Fibroblast of lung (primary cell): Measurements from ENCODE around the gene PREB. TPM values are rescaled to one million over a fixed set of nuclear protein-coding genes. Genes with fewer than 3 reads are reported as not detected.

Experiments
- DNase-seq, 2 donors: peaks; one replicate each; pipeline versions ENCODE4 v3.0.0 to v3.0.0-alpha.2; 2010; ENCODE audit warnings: low read depth in 2 of 2
- H2AFZ ChIP-seq: 2 replicates; pipeline ENCODE4 v1.5.1; 2012; ENCODE audit warnings: low read length, control low read depth, inconsistent platforms
- H3K27ac ChIP-seq: 2 replicates; pipeline ENCODE4 v1.5.1; 2011; ENCODE audit warnings: low read length, control low read depth; ENCODE audit not compliant: insufficient read depth
- H3K27me3 ChIP-seq: 2 replicates; pipeline ENCODE4 v1.5.1; 2011; ENCODE audit warnings: mild to moderate bottlenecking, low read length; ENCODE audit not compliant: control insufficient read depth, insufficient read depth
- H3K36me3 ChIP-seq: 2 replicates; pipeline ENCODE4 v1.5.1; 2011; ENCODE audit warnings: low read length; ENCODE audit not compliant: control insufficient read depth, insufficient read depth
- H3K4me1 ChIP-seq: 2 replicates; pipeline ENCODE4 v1.5.1; 2011; ENCODE audit warnings: low read length; ENCODE audit not compliant: control insufficient read depth, insufficient read depth; ENCODE audit errors: extremely low read depth
- H3K4me2 ChIP-seq: 2 replicates; pipeline ENCODE4 v1.5.1; 2011; ENCODE audit warnings: low read length, control low read depth; ENCODE audit not compliant: insufficient read depth; ENCODE audit errors: extremely low read depth
- H3K4me3 ChIP-seq, 4 experiments: fragments of 200-600 bp in 1 of 4; sonication (generic) in 1 of 4; replicated peaks in 1 of 4; 2 replicates each; pipeline ENCODE4 v1.5.1; 2011 to 2016; ENCODE audit warnings: low read length in 4 of 4, low read depth in 3 of 4, mild to moderate bottlenecking in 3 of 4, control low read depth in 2 of 4, inconsistent platforms in 1 of 4, mixed read lengths in 1 of 4; ENCODE audit not compliant: insufficient read depth in 1 of 4; ENCODE audit errors: control extremely low read depth in 1 of 4
- H3K79me2 ChIP-seq: 2 replicates; pipeline ENCODE4 v1.5.1; 2012; ENCODE audit warnings: mild to moderate bottlenecking, low read length, inconsistent platforms; ENCODE audit not compliant: control insufficient read depth, insufficient read depth
- H3K9ac ChIP-seq: 2 replicates; pipeline ENCODE4 v1.5.1; 2011; ENCODE audit warnings: mild to moderate bottlenecking, low read length, control low read depth; ENCODE audit not compliant: insufficient read depth
- H3K9me3 ChIP-seq: 2 replicates; pipeline ENCODE4 v1.5.1; 2012; ENCODE audit warnings: low read depth, low read length; ENCODE audit not compliant: control insufficient read depth, insufficient read depth
- H4K20me1 ChIP-seq: 2 replicates; pipeline ENCODE4 v1.5.1; 2011; ENCODE audit warnings: low read length; ENCODE audit not compliant: control insufficient read depth, insufficient read depth; ENCODE audit errors: extremely low read depth
- EZH2 ChIP-seq: IDR thresholded peaks from 2 replicates; pipeline ENCODE4 v1.5.1; 2012; ENCODE audit warnings: low read length, control low read depth, mild to moderate bottlenecking; ENCODE audit errors: missing control alignments
- polyA plus RNA-seq, 2 donors: library from polyadenylated mRNA; depleted of rRNA in 1 of 2; stranded (reverse) in 1 of 2; unstranded in 1 of 2; fragments of >200 nt; gene quantifications; 2 replicates each; pipeline ENCODE4 v1.2.1, GENCODE V29; 2011 to 2012; ENCODE audit warnings: missing spikeins in 1 of 2
- total RNA-seq: library from RNA; depleted of rRNA; stranded (reverse); fragments of >200 nt; gene quantifications from 2 replicates; pipeline ENCODE4 v1.2.1, GENCODE V29; 2014
- TF ChIP-seq, protein P1 (sequence below), 2 donors: IDR thresholded peaks in 1 of 2; conservative IDR thresholded peaks in 1 of 2; 1 replicate in 1 of 2; 2 replicates in 1 of 2; pipeline ENCODE4 v1.5.1; 2011 to 2012; ENCODE audit warnings: low read length in 2 of 2, control low read depth in 1 of 2, inconsistent platforms in 1 of 2, low read depth in 1 of 2, mild to moderate bottlenecking in 1 of 2

Gene PREB
- total and polyA plus RNA-seq, 2 donors (not counting 1 experiment from before 2014, with no cell fraction given), result 36.0 to 42.9 TPM

DNA sequence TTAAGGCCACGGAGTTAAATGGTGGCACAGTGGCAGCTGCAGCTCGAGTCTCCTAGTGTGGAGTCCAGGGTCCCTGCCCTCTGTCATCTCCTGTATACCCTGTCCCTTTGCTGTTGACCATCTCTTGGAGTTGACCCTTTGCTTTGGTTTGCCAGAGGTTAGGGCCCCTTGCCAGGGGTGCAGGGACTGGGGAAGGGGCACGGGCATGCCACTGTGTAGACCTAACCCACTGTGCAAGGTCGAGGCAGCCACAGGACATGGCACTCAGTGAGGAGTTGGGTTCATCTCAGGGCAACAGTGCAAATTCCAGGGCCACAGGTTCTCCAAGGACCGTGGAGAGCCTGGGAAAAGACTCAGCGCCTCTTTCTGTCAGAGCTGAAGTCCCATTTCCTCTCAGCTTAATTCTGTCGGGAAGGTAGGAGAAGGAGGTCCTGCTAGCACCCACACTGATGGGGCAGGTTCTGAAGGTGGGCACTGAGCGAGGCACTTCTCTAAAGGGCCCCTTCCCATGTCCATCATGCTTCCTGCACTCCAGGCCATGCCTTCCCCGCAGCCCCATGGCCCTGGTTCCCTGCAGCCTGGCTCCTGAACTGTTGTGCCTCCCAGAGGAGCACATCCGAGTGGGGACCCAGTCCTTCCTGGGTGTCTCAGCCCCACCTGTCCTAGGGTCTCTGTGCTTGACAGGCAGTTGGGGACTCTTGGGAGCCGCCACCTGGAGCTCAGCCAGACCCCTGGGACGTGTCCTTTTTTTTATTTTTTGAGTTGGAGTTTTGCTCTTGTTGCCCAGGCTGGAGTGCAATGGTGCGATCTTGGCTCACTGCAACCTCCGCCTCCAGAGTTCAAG is 45.1 kb downstream of the PREB start:
- no peak for TF ChIP-seq EZH2
- TF ChIP-seq, protein P1, sequence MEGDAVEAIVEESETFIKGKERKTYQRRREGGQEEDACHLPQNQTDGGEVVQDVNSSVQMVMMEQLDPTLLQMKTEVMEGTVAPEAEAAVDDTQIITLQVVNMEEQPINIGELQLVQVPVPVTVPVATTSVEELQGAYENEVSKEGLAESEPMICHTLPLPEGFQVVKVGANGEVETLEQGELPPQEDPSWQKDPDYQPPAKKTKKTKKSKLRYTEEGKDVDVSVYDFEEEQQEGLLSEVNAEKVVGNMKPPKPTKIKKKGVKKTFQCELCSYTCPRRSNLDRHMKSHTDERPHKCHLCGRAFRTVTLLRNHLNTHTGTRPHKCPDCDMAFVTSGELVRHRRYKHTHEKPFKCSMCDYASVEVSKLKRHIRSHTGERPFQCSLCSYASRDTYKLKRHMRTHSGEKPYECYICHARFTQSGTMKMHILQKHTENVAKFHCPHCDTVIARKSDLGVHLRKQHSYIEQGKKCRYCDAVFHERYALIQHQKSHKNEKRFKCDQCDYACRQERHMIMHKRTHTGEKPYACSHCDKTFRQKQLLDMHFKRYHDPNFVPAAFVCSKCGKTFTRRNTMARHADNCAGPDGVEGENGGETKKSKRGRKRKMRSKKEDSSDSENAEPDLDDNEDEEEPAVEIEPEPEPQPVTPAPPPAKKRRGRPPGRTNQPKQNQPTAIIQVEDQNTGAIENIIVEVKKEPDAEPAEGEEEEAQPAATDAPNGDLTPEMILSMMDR (conservative IDR thresholded peaks at IDR 0.05 in 1 of 2, IDR thresholded peaks at IDR 0.05 in 1 of 2; ENCODE audit: low read depth in 1 of 2, low read length in 2 of 2), result no peak
- H3K4me3 ChIP-seq, result no peak overlapping the region
- H3K27me3 ChIP-seq, result no peaks in the 10 kb centered on the region
- H3K4me2 ChIP-seq, result no peak overlapping the region
- no peak overlapping the region for H2AFZ ChIP-seq
- no peaks in the 10 kb centered on the region for H4K20me1 ChIP-seq
- no peaks in the 10 kb centered on the region for H3K79me2 ChIP-seq
- no peak overlapping the region for H3K27ac ChIP-seq
- no peak for DNase-seq
- H3K9ac ChIP-seq, result no peak overlapping the region
- H3K4me1 ChIP-seq, result peaks cover 3% of the 10 kb centered on the region
- H3K9me3 ChIP-seq, result no peaks in the 10 kb centered on the region
- H3K36me3 ChIP-seq, result peaks cover under 1% of the 10 kb centered on the region

DNA sequence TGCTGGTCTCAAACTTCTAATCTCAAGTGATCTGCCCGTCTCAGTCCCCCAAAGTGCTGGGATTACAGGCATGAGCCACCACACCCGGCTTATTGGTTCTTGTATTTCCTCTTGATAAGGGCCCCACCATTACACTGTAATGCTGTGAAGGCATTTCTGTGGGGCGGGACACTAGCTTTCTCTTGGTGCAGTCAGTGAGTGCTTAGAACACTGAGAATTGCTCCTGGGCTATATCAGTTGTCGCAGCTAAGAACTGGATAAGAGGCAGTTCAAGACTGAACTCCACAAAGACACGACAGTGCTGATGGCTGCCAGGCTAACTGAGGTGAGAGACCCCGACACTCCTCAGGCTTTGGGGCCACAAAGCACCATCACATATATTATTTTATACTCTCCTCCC is 45.8 kb downstream of the PREB start:
- H3K36me3 ChIP-seq, result peaks cover 2% of the 10 kb centered on the region
- no peak for DNase-seq
- TF ChIP-seq EZH2, result no peak
- TF ChIP-seq, protein P1 (conservative IDR thresholded peaks at IDR 0.05 in 1 of 2, IDR thresholded peaks at IDR 0.05 in 1 of 2; ENCODE audit: low read depth in 1 of 2, low read length in 2 of 2), result no peak

DNA sequence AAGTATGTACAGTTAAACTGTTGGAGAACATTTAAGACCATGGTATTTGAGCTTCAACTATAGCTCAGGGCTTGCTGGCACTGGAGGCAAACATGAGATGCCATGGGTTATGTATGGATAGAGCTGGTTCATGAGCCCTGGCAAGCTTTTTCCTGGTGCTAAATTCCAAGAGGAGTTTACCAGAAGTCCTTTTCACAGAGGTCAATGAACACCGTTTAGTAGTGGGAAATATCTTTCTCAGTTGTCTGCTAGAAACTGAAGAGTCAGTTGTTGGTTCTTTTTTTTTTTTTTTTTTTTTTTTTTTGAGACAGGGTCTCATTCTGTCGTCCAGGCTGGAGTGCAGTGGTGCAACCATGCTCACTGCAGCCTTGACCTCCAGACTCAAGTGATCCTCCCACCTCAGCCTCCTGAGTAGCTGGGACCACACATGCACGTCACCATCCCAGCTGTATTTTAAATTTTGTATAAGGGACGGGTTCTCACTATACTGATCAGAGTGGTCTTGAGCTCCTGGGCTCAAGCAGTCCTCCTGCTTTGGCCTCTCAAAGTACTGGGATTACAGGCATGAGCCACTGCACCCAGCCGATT is 46.5 kb downstream of the PREB start:
- Histone ChIP-seq H3K9ac (no peak overlapping the region), H3K4me2 (no peak overlapping the region), H3K9me3 (no peaks in the 10 kb centered on the region), H4K20me1 (no peaks in the 10 kb centered on the region), H3K4me3 (no peak overlapping the region), H2AFZ (no peak overlapping the region), H3K27ac (no peak overlapping the region), H3K27me3 (no peaks in the 10 kb centered on the region), H3K36me3 (peaks cover 4% of the 10 kb centered on the region), H3K79me2 (no peaks in the 10 kb centered on the region), H3K4me1 (peaks cover 3% of the 10 kb centered on the region)
- no peak for DNase-seq
- TF ChIP-seq, protein P1 (conservative IDR thresholded peaks at IDR 0.05 in 1 of 2, IDR thresholded peaks at IDR 0.05 in 1 of 2; ENCODE audit: low read depth in 1 of 2, low read length in 2 of 2), result no peak
- no peak for TF ChIP-seq EZH2

More for the DNA sequence above, 45.8 kb downstream of the PREB start:
- Histone ChIP-seq H4K20me1 (no peaks in the 10 kb centered on the region), H3K27me3 (no peaks in the 10 kb centered on the region), H3K9ac (no peak overlapping the region), H3K4me1 (peaks cover 3% of the 10 kb centered on the region), H3K9me3 (no peaks in the 10 kb centered on the region), H2AFZ (no peak overlapping the region), H3K27ac (no peak overlapping the region), H3K4me2 (no peak overlapping the region), H3K4me3 (no peak overlapping the region), H3K79me2 (no peaks in the 10 kb centered on the region)
